ENCODE measurements around the gene GAGE12G. TPM values are rescaled to one million over a fixed set of nuclear protein-coding genes. Genes with fewer than 3 reads are reported as not detected.
"Not testable (repeated sequence)": the region's sequence is repeated elsewhere in the genome, so short reads cannot be mapped to it uniquely, and the experiment has no call there.

The GAGE12G gene
- total and polyA plus RNA-seq, 10 of the 15 experiments (the other 5 are each of a cell fraction or from before 2014, with no cell fraction given), result not detected

DNA sequence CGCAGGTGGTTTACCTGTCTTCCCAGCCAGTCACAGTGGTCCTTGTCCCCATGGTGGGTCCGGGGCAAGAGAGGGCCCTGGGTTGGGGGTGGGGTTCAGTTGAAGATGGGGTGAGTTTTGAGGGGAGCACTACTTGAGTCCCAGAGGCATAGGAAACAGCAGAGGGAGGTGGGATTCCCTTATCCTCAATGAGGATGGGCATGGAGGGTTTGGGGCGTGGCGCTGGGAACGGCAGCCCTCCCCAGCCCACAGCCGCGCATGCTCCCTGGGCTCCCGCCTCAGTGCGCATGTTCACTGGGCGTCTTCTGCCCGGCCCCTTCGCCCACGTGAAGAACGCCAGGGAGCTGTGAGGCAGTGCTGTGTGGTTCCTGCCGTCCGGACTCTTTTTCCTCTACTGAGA, 19.2 kb upstream of the GAGE12G start, which contains the start of gene GAGE12E:
GAGE12E (plus strand) TSS at position 301 of the 400 bp plus-strand sequence. CDS start 1,155 bp downstream, outside the sequence.
- in situ Hi-C loops (cut with MboI); ATAC-seq; RAD21 ChIA-PET (ENCODE audit: unreplicated experiment); H3K9ac ChIP-seq (ENCODE audit: control insufficient read depth, insufficient read depth, low read length); H3K9me3 ChIP-seq (replicated peaks; ENCODE audit: control insufficient read depth, insufficient read depth, low read length); H4K20me1 ChIP-seq (ENCODE audit: control insufficient read depth, insufficient read depth); POLR2A ChIA-PET; H3K27me3 ChIP-seq (replicated peaks in 1 of 2; ENCODE audit: control insufficient read depth in 2 of 2, insufficient read depth in 2 of 2, low read length in 1 of 2); intact Hi-C loops (cut with micrococcal nuclease; ENCODE audit: unreplicated experiment); H3K4me1 ChIP-seq (ENCODE audit: control insufficient read depth, insufficient read depth, low read length); FAIRE-seq; H3K4me2 ChIP-seq (ENCODE audit: control insufficient read depth, insufficient read depth); H3K4me3 ChIP-seq; CTCF ChIA-PET; SMC1A ChIA-PET (ENCODE audit: uncharacterized antibody, unreplicated experiment); H3K79me2 ChIP-seq (ENCODE audit: control insufficient read depth, insufficient read depth, low read length); H2AFZ ChIP-seq (ENCODE audit: control insufficient read depth, low read depth, low read length); H3K36me3 ChIP-seq (ENCODE audit: control insufficient read depth in 2 of 2, insufficient read depth in 2 of 2, low read length in 1 of 2); DNase-seq (ENCODE audit: low read depth, low spot score); H3K27ac ChIP-seq (ENCODE audit: control insufficient read depth, insufficient read depth); BruUV-seq (replicated peaks): not testable (repeated sequence)
- no CpG with 5 or more reads among the region's 16 CpGs for WGBS (ENCODE audit: insufficient coverage, insufficient replicate concordance, low lambda C conversion rate, missing lambda C conversion rate)

DNA sequence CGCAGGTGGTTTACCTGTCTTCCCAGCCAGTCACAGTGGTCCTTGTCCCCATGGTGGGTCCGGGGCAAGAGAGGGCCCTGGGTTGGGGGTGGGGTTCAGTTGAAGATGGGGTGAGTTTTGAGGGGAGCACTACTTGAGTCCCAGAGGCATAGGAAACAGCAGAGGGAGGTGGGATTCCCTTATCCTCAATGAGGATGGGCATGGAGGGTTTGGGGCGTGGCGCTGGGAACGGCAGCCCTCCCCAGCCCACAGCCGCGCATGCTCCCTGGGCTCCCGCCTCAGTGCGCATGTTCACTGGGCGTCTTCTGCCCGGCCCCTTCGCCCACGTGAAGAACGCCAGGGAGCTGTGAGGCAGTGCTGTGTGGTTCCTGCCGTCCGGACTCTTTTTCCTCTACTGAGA, 9.7 kb upstream of the GAGE12G start, which contains the start of gene GAGE12F:
GAGE12F (plus strand) TSS at position 301 of the 400 bp plus-strand sequence. CDS start 1,155 bp downstream, outside the sequence.
- H3K4me2 ChIP-seq (ENCODE audit: control insufficient read depth, insufficient read depth); intact Hi-C loops (cut with micrococcal nuclease; ENCODE audit: unreplicated experiment); H3K79me2 ChIP-seq (ENCODE audit: control insufficient read depth, insufficient read depth, low read length); DNase-seq (ENCODE audit: low read depth, low spot score); BruUV-seq (replicated peaks); H3K36me3 ChIP-seq (ENCODE audit: control insufficient read depth in 2 of 2, insufficient read depth in 2 of 2, low read length in 1 of 2); H3K9me3 ChIP-seq (replicated peaks; ENCODE audit: control insufficient read depth, insufficient read depth, low read length); in situ Hi-C loops (cut with MboI); H3K27ac ChIP-seq (ENCODE audit: control insufficient read depth, insufficient read depth); FAIRE-seq; RAD21 ChIA-PET (ENCODE audit: unreplicated experiment); H4K20me1 ChIP-seq (ENCODE audit: control insufficient read depth, insufficient read depth); H3K27me3 ChIP-seq (replicated peaks in 1 of 2; ENCODE audit: control insufficient read depth in 2 of 2, insufficient read depth in 2 of 2, low read length in 1 of 2); ATAC-seq; CTCF ChIA-PET; H3K4me3 ChIP-seq; H3K4me1 ChIP-seq (ENCODE audit: control insufficient read depth, insufficient read depth, low read length); H2AFZ ChIP-seq (ENCODE audit: control insufficient read depth, low read depth, low read length); SMC1A ChIA-PET (ENCODE audit: uncharacterized antibody, unreplicated experiment); POLR2A ChIA-PET; H3K9ac ChIP-seq (ENCODE audit: control insufficient read depth, insufficient read depth, low read length): not testable (repeated sequence)
- no CpG with 5 or more reads among the region's 16 CpGs for WGBS (ENCODE audit: insufficient coverage, insufficient replicate concordance, low lambda C conversion rate, missing lambda C conversion rate)

GRCh38 chrX:49568728-49569127, 1.5 kb upstream of the GAGE12G start:
- FAIRE-seq; DNase-seq (ENCODE audit: low read depth, low spot score); H3K36me3 ChIP-seq (ENCODE audit: control insufficient read depth in 2 of 2, insufficient read depth in 2 of 2, low read length in 1 of 2); ATAC-seq; H3K9me3 ChIP-seq (replicated peaks; ENCODE audit: control insufficient read depth, insufficient read depth, low read length); H3K4me2 ChIP-seq (ENCODE audit: control insufficient read depth, insufficient read depth); H3K9ac ChIP-seq (ENCODE audit: control insufficient read depth, insufficient read depth, low read length); POLR2A ChIA-PET; H3K4me3 ChIP-seq; RAD21 ChIA-PET (ENCODE audit: unreplicated experiment); in situ Hi-C loops (cut with MboI); BruUV-seq (replicated peaks); H3K4me1 ChIP-seq (ENCODE audit: control insufficient read depth, insufficient read depth, low read length); intact Hi-C loops (cut with micrococcal nuclease; ENCODE audit: unreplicated experiment); H3K27me3 ChIP-seq (replicated peaks in 1 of 2; ENCODE audit: control insufficient read depth in 2 of 2, insufficient read depth in 2 of 2, low read length in 1 of 2); H4K20me1 ChIP-seq (ENCODE audit: control insufficient read depth, insufficient read depth); CTCF ChIA-PET; H3K27ac ChIP-seq (ENCODE audit: control insufficient read depth, insufficient read depth); H3K79me2 ChIP-seq (ENCODE audit: control insufficient read depth, insufficient read depth, low read length); SMC1A ChIA-PET (ENCODE audit: uncharacterized antibody, unreplicated experiment); H2AFZ ChIP-seq (ENCODE audit: control insufficient read depth, low read depth, low read length): not testable (repeated sequence)
- no CpG with 5 or more reads among the region's 11 CpGs for WGBS (ENCODE audit: insufficient coverage, insufficient replicate concordance, low lambda C conversion rate, missing lambda C conversion rate)

GRCh38 chrX:49569152-49569551, 1.0 kb upstream of the GAGE12G start:
- RAD21 ChIA-PET (ENCODE audit: unreplicated experiment); H3K9me3 ChIP-seq (replicated peaks; ENCODE audit: control insufficient read depth, insufficient read depth, low read length); H3K4me3 ChIP-seq; CTCF ChIA-PET; BruUV-seq (replicated peaks); H3K27ac ChIP-seq (ENCODE audit: control insufficient read depth, insufficient read depth); in situ Hi-C loops (cut with MboI); ATAC-seq; H3K27me3 ChIP-seq (replicated peaks in 1 of 2; ENCODE audit: control insufficient read depth in 2 of 2, insufficient read depth in 2 of 2, low read length in 1 of 2); H4K20me1 ChIP-seq (ENCODE audit: control insufficient read depth, insufficient read depth); H3K79me2 ChIP-seq (ENCODE audit: control insufficient read depth, insufficient read depth, low read length); SMC1A ChIA-PET (ENCODE audit: uncharacterized antibody, unreplicated experiment); H3K36me3 ChIP-seq (ENCODE audit: control insufficient read depth in 2 of 2, insufficient read depth in 2 of 2, low read length in 1 of 2); H3K4me1 ChIP-seq (ENCODE audit: control insufficient read depth, insufficient read depth, low read length); H3K4me2 ChIP-seq (ENCODE audit: control insufficient read depth, insufficient read depth); FAIRE-seq; H3K9ac ChIP-seq (ENCODE audit: control insufficient read depth, insufficient read depth, low read length); H2AFZ ChIP-seq (ENCODE audit: control insufficient read depth, low read depth, low read length); intact Hi-C loops (cut with micrococcal nuclease; ENCODE audit: unreplicated experiment); DNase-seq (ENCODE audit: low read depth, low spot score); POLR2A ChIA-PET: not testable (repeated sequence)
- no CpG with 5 or more reads among the region's 13 CpGs for WGBS (ENCODE audit: insufficient coverage, insufficient replicate concordance, low lambda C conversion rate, missing lambda C conversion rate)

Data from GM12878 (cell line).